ENCODE data around the gene SH2D3C.

GRCh38 chr9:127826253-127826913 is 47.9 kb upstream of the SH2D3C start:
- no peak for TF ChIP-seq CTCF (IDR thresholded peaks at IDR 0.05; ENCODE audit: low read length)
- TF ChIP-seq EZH2 (optimal IDR thresholded peaks at IDR 0.05; ENCODE audit: low read depth, low read length), result no peak
- no peak for TF ChIP-seq EZH2phosphoT487 (IDR thresholded peaks at IDR 0.05; ENCODE audit: low read length)
